GM06990 (cell line): ENCODE results near the gene SAXO2.
"Not testable (repeated sequence)": the region's sequence is repeated elsewhere in the genome, so short reads cannot be mapped to it uniquely, and the experiment has no call there.

Experiments used
- DNase-seq: peaks from one replicate; pipeline ENCODE4 v3.0.0-alpha.2; 2011; ENCODE audit not compliant: insufficient read length; ENCODE audit errors: extremely low read depth
- H3K27me3 ChIP-seq: replicated peaks from 2 replicates; pipeline ENCODE4 v1.6.0; 2011; ENCODE audit warnings: low read length; ENCODE audit not compliant: control insufficient read depth, insufficient read depth
- H3K36me3 ChIP-seq: 2 replicates; pipeline ENCODE4 v1.5.1; 2011; ENCODE audit warnings: low read length; ENCODE audit not compliant: control insufficient read depth, insufficient read depth
- H3K4me3 ChIP-seq: replicated peaks from 2 replicates; pipeline ENCODE4 v1.5.1; 2011; ENCODE audit warnings: low read depth, mild to moderate bottlenecking, control low read depth, low read length
- TF ChIP-seq, protein P1 (sequence below): IDR thresholded peaks from 2 replicates; pipeline ENCODE4 v1.5.1; 2011; ENCODE audit warnings: low read length, control low read depth, mild to moderate bottlenecking, inconsistent platforms; ENCODE audit not compliant: insufficient read depth, poor library complexity, severe bottlenecking

The SAXO2 gene

DNA sequence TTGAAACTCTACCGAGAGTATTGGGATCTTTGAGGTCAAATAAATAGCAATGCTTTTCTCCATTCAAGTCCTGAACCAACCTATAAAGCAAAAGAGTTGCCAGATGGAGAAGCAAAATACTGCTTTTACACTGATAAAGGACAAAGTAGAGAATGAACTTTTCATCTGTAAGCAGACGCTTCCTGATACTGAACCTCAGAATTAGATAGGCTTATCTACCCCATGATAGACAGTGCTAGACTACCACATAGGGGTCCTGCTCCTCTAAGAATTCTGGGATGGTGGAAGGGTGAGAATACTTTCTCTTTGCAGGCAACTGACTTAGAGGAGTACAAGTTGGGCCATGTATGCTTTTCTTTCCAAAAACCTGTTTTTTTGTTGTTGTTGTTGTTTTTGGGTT lies 9.5 kb downstream of the SAXO2 start:
- Histone ChIP-seq H3K27me3 (no peaks in the 10 kb centered on the region), H3K36me3 (no peaks in the 10 kb centered on the region), H3K4me3 (no peak overlapping the region)
- no peak for DNase-seq
- TF ChIP-seq, protein P1, sequence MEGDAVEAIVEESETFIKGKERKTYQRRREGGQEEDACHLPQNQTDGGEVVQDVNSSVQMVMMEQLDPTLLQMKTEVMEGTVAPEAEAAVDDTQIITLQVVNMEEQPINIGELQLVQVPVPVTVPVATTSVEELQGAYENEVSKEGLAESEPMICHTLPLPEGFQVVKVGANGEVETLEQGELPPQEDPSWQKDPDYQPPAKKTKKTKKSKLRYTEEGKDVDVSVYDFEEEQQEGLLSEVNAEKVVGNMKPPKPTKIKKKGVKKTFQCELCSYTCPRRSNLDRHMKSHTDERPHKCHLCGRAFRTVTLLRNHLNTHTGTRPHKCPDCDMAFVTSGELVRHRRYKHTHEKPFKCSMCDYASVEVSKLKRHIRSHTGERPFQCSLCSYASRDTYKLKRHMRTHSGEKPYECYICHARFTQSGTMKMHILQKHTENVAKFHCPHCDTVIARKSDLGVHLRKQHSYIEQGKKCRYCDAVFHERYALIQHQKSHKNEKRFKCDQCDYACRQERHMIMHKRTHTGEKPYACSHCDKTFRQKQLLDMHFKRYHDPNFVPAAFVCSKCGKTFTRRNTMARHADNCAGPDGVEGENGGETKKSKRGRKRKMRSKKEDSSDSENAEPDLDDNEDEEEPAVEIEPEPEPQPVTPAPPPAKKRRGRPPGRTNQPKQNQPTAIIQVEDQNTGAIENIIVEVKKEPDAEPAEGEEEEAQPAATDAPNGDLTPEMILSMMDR: no peak

DNA sequence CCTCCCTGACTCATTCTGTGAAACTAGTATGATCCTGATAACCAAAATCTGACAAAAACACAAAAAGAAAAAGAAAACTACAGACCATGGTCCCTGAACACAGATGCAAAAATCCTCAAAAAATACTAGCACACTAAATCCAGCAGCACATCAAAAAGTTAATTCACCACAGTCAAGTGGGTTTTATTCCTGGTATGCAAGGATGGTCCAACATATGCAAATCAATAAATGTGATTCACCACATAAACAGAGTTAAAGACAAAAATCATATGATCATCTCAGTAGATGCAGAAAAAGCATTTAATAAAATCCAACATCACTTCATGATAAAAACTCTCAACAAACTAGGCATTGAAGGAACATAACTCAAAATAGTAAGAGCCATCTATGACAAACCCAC lies 12.8 kb downstream of the SAXO2 start:
- no peak for DNase-seq
- no peak overlapping the region for H3K4me3 ChIP-seq
- TF ChIP-seq, protein P1: no peak
- no peaks in the 10 kb centered on the region for H3K36me3 ChIP-seq
- H3K27me3 ChIP-seq: no peaks in the 10 kb centered on the region

DNA sequence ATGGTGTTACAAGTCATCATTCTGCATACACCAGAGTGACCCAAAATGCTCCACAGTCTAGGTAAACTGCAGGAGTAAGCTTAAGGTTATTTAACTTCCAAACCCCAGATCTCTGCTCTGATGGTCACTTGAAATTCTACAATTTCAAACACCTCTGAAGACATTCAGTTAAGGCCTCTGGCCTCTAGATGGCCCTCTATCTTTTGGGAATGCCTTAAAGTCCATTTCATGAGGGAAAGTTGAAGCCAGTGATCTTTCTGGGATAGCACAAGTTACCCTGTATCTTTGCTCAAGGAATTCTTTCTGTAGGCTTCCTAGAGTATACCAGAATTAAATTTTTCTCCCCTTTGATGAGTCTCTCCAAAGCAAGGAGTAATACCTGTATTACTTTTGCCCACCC lies 18.7 kb downstream of the SAXO2 start:
- not testable (repeated sequence) for H3K27me3 ChIP-seq
- TF ChIP-seq, protein P1: peak; percentile 32

DNA sequence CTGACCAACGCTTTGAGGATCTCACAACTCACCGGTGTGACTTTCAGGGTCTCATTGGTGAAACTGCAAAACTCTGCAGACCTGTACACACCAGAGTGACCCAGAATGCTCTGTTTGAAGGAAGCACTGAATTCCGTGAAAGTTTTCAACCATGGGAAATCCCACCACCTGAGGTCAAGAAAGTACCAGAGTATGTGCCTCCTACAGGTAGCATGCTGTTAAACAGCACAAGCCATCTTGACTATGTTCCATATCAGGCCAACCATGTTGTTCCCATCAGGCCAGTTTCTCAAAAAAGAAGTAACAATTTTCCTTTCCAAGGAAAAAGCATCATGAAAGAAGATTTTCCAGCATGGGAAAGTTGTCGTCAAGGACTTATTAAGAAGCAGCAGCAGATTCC lies 19.8 kb downstream of the SAXO2 start:
- H3K4me3 ChIP-seq, H3K27me3 ChIP-seq, DNase-seq, H3K36me3 ChIP-seq: not testable (repeated sequence)

More for the DNA sequence above, 18.7 kb downstream of the SAXO2 start:
- DNase-seq, H3K4me3 ChIP-seq, H3K36me3 ChIP-seq: not testable (repeated sequence)

DNA sequence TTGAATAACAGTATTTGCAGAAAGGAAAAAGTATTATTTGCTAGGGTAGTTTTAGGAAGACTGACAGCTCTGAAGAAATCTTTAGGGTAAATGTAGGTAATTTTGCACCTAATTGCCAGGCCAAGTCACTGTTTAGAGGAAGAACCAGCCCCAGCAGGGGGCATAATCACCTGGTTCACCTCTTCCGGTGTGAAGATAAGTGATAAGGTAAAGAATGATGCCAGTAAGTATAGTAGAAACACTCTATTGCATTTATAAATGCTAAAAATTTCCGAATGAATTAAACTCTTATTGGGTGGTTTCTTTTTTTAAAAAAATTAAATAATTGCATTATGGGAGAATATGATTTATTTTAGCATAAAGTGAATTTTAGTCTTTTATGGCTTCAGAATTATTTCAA lies 21.8 kb downstream of the SAXO2 start:
- not testable (repeated sequence) for H3K36me3 ChIP-seq, H3K27me3 ChIP-seq, H3K4me3 ChIP-seq, DNase-seq

DNA sequence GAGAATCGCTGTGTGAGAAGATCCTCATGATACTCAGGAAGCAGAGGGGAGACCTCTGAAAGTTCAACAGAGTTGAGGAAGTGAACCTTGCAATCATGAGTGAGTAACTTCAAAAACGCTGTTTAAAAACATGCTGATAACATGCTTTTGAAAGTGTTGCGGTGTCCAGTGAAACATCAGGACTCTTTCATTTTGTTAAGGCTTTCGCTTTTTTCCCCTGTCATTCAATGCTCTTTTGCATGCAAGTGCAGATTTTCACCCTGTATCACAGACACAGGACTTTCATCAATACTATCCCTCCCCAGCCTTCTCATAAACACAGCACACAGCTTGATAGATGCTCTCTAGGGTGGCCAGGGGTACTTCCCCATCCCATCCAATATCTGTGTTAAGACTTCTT lies 23.9 kb downstream of the SAXO2 start:
- DNase-seq: peak; percentile 47
- H3K4me3 ChIP-seq, H3K27me3 ChIP-seq, H3K36me3 ChIP-seq: not testable (repeated sequence)

DNA sequence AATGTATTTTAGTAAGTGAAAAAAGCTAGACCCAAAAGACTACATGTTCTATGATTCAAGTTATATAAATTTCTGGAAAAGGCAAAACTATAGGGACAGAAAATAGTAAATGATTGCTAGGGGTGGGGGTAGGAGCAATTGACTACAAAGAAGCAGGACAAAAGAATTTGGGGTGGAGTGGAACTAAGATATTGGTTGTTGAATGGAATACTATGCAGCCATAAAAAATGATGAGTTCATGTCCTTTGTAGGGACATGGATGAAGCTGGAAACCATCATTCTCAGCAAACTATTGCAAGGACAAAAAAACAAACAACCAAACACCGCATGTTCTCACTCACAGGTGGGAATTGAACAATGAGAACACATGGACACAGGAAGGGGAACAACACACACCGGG lies 25.6 kb downstream of the SAXO2 start:
- not testable (repeated sequence) for H3K36me3 ChIP-seq, DNase-seq, H3K4me3 ChIP-seq, H3K27me3 ChIP-seq

DNA sequence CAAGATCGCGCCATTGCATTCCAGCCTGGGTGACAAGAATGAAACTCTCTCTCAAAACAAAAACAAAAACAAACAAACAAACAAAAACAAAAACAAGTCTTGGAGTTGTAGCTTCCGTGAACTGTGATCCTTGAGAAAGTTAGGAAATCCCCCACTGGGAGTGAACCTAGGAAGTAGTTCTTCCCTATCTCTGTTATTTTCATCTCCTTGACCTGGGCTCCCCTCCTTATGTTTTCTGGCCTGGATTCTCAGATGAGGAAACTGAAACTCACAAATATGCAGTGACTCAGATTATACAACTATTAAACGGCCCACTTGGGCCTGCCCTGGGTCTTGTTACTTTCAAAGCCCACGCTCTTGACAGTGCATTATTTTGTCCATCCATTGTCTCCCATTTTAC lies 29.7 kb downstream of the SAXO2 start:
- H3K27me3 ChIP-seq: no peaks in the 10 kb centered on the region
- H3K36me3 ChIP-seq: no peaks in the 10 kb centered on the region
- TF ChIP-seq, protein P1: no peak

More for the DNA sequence above, 29.7 kb downstream of the SAXO2 start:
- no peak overlapping the region for H3K4me3 ChIP-seq
- no peak for DNase-seq
